Hematopoietic multipotent progenitor cell treated with erythropoietin and hydrocortisone succinate and interleukin-3 and kit ligand, for 17 days (in vitro differentiated cells): ENCODE results near the gene FNTB.

Experiments
- DNase-seq: peaks from one replicate; pipeline ENCODE4 v3.0.0-alpha.2; 2015; ENCODE audit warnings: low spot score

Gene FNTB

GRCh38 chr14:65052832-65053231 lies 66.1 kb downstream of the FNTB start:
- DNase-seq = no peak

GRCh38 chr14:65053466-65053865 lies 66.8 kb downstream of the FNTB start:
- no peak for DNase-seq

GRCh38 chr14:65054471-65055085 lies 67.9 kb downstream of the FNTB start:
- DNase-seq = no peak

GRCh38 chr14:65057695-65058094 lies 71.0 kb downstream of the FNTB start:
- no peak for DNase-seq

- no peak for DNase-seq
Measured at GRCh38 chr14:65062096-65063075, 75.7 kb downstream of the FNTB start.

GRCh38 chr14:65065719-65066118 lies 79.0 kb downstream of the FNTB start:
- DNase-seq = no peak

GRCh38 chr14:65069874-65070413 lies 83.2 kb downstream of the FNTB start:
- DNase-seq = no peak

GRCh38 chr14:65070471-65070976 lies 83.8 kb downstream of the FNTB start:
- DNase-seq = no peak

- DNase-seq = no peak
Measured at GRCh38 chr14:65071544-65071943, 84.8 kb downstream of the FNTB start.

- DNase-seq = no peak
Measured at GRCh38 chr14:65072256-65072655, 85.6 kb downstream of the FNTB start.

GRCh38 chr14:65072937-65073336 lies 86.2 kb downstream of the FNTB start:
- no peak for DNase-seq

- DNase-seq = no peak
Measured at GRCh38 chr14:65073605-65074201, 87.0 kb downstream of the FNTB start.

GRCh38 chr14:65074449-65075150 lies 87.9 kb downstream of the FNTB start:
- no peak for DNase-seq

- no peak for DNase-seq
Measured at GRCh38 chr14:65075628-65076325, 89.1 kb downstream of the FNTB start.

GRCh38 chr14:65077318-65077717 lies 90.6 kb downstream of the FNTB start:
- no peak for DNase-seq

- no peak for DNase-seq
Measured at GRCh38 chr14:65079201-65079600, 92.5 kb downstream of the FNTB start.

GRCh38 chr14:65079768-65080167 lies 93.1 kb downstream of the FNTB start:
- DNase-seq = no peak

GRCh38 chr14:65080960-65081747 lies 94.5 kb downstream of the FNTB start:
- no peak for DNase-seq

GRCh38 chr14:65082930-65083329 lies 96.2 kb downstream of the FNTB start:
- DNase-seq = no peak
